ENCODE data around the gene KLF15. TPM values are rescaled to one million over a fixed set of nuclear protein-coding genes. Genes with fewer than 3 reads are reported as not detected.
A peak's percentile ranks its signal among the peaks of the same experiment; 100 is the strongest.

KLF15 gene
- total and polyA plus RNA-seq, 7 experiments from 2014 or later = 0.57 to 0.81 TPM; not detected in 5

- H3K36me3 ChIP-seq (ENCODE audit: control insufficient read depth in 2 of 3, insufficient read depth in 3 of 3, low read length in 3 of 3) = no peaks in the 10 kb centered on the region
- H3K4me3 ChIP-seq (ENCODE audit: low read length) = no peak overlapping the region
- DNase-seq (peak in 1 of 9 donors; percentile 19), ATAC-seq (no peak)
- H3K27me3 Mint-ChIP-seq = peaks cover 0 to 17% (median 13%) of the 10 kb centered on the region in 5 donors
- H3K9me3 Mint-ChIP-seq = no peaks in the 10 kb centered on the region
- H3K9me3 ChIP-seq (ENCODE audit: control insufficient read depth in 2 of 3, low read length in 3 of 3) = no peaks in the 10 kb centered on the region
- intact Hi-C loops (cut with micrococcal nuclease) = no loop called here
- peaks cover 0 to 3% (median 0%) of the 10 kb centered on the region in 7 donors for H3K4me1 Mint-ChIP-seq
- ChIA-PET CTCF (no interaction called here), POLR2A (no interaction called here)
- no peak overlapping the region for H3K27ac Mint-ChIP-seq
- H3K4me1 ChIP-seq (ENCODE audit: control insufficient read depth in 2 of 2, insufficient read depth in 2 of 2, low read length in 2 of 2) = no peaks in the 10 kb centered on the region
- H3K36me3 Mint-ChIP-seq = no peaks in the 10 kb centered on the region
- no peak overlapping the region for H3K27ac ChIP-seq (ENCODE audit: low read depth, low read length)
- no peak overlapping the region for H3K4me3 Mint-ChIP-seq
- no peaks in the 10 kb centered on the region for H3K27me3 ChIP-seq (ENCODE audit: control insufficient read depth in 2 of 2, insufficient read depth in 2 of 2, low read length in 2 of 2)
Measured at GRCh38 chr3:126343649-126344035, 13.6 kb downstream of the KLF15 start.

GRCh38 chr3:126342991-126343648, 14.1 kb downstream of the KLF15 start:
- Histone ChIP-seq H3K9me3 (ENCODE audit: control insufficient read depth in 2 of 3, low read length in 3 of 3) (no peaks in the 10 kb centered on the region), H3K4me1 (ENCODE audit: control insufficient read depth in 2 of 2, insufficient read depth in 2 of 2, low read length in 2 of 2) (no peaks in the 10 kb centered on the region), H3K4me3 (ENCODE audit: low read length) (no peak overlapping the region), H3K27ac (ENCODE audit: low read depth, low read length) (no peak overlapping the region), H3K36me3 (ENCODE audit: control insufficient read depth in 2 of 3, insufficient read depth in 3 of 3, low read length in 3 of 3) (no peaks in the 10 kb centered on the region), H3K27me3 (ENCODE audit: control insufficient read depth in 2 of 2, insufficient read depth in 2 of 2, low read length in 2 of 2) (no peaks in the 10 kb centered on the region)
- H3K9me3 Mint-ChIP-seq = no peaks in the 10 kb centered on the region
- H3K4me1 Mint-ChIP-seq = peaks cover 0 to 3% (median 0%) of the 10 kb centered on the region in 7 donors
- H3K27ac Mint-ChIP-seq = no peak overlapping the region
- ChIA-PET CTCF (no interaction called here), POLR2A (no interaction called here)
- H3K36me3 Mint-ChIP-seq = no peaks in the 10 kb centered on the region
- H3K4me3 Mint-ChIP-seq = no peak overlapping the region
- DNase-seq (peak in 1 of 9 donors; percentile 3), ATAC-seq (no peak)
- intact Hi-C loops (cut with micrococcal nuclease) = no loop called here
- H3K27me3 Mint-ChIP-seq = peaks cover 0 to 18% (median 17%) of the 10 kb centered on the region in 5 donors

GRCh38 chr3:126342211-126342610, 15.0 kb downstream of the KLF15 start:
- H3K4me3 ChIP-seq (ENCODE audit: low read length) = no peak overlapping the region
- Mint-ChIP-seq H3K27ac (no peak overlapping the region), H3K9me3 (peaks cover 0 to 3% (median 0%) of the 10 kb centered on the region in 11 donors), H3K27me3 (peaks cover 0 to 18% (median 13%) of the 10 kb centered on the region in 5 donors), H3K4me3 (no peak overlapping the region), H3K4me1 (peaks cover 0 to 3% (median 0%) of the 10 kb centered on the region in 7 donors), H3K36me3 (no peaks in the 10 kb centered on the region)
- no peaks in the 10 kb centered on the region for H3K4me1 ChIP-seq (ENCODE audit: control insufficient read depth in 2 of 2, insufficient read depth in 2 of 2, low read length in 2 of 2)
- H3K36me3 ChIP-seq (ENCODE audit: control insufficient read depth in 2 of 3, insufficient read depth in 3 of 3, low read length in 3 of 3) = no peaks in the 10 kb centered on the region
- DNase-seq (peak in 1 of 9 donors; percentile 2), ATAC-seq (no peak)
- H3K27me3 ChIP-seq (ENCODE audit: control insufficient read depth in 2 of 2, insufficient read depth in 2 of 2, low read length in 2 of 2) = no peaks in the 10 kb centered on the region
- intact Hi-C loops (cut with micrococcal nuclease) = no loop called here
- no peaks in the 10 kb centered on the region for H3K9me3 ChIP-seq (ENCODE audit: control insufficient read depth in 2 of 3, low read length in 3 of 3)
- ChIA-PET CTCF (no interaction called here), POLR2A (no interaction called here)
- no peak overlapping the region for H3K27ac ChIP-seq (ENCODE audit: low read depth, low read length)

GRCh38 chr3:126341755-126342150, 15.5 kb downstream of the KLF15 start:
- no peaks in the 10 kb centered on the region for H3K36me3 Mint-ChIP-seq
- no peaks in the 10 kb centered on the region for H3K4me1 ChIP-seq (ENCODE audit: control insufficient read depth in 2 of 2, insufficient read depth in 2 of 2, low read length in 2 of 2)
- H3K9me3 ChIP-seq (ENCODE audit: control insufficient read depth in 2 of 3, low read length in 3 of 3) = no peaks in the 10 kb centered on the region
- no peak overlapping the region for H3K27ac ChIP-seq (ENCODE audit: low read depth, low read length)
- H3K9me3 Mint-ChIP-seq = peaks cover 0 to 3% (median 0%) of the 10 kb centered on the region in 11 donors
- no peak for ATAC-seq
- H3K27me3 Mint-ChIP-seq = peaks cover 0 to 18% (median 13%) of the 10 kb centered on the region in 5 donors
- no peak overlapping the region for H3K4me3 Mint-ChIP-seq
- H3K27ac Mint-ChIP-seq = no peak overlapping the region
- no peak overlapping the region for H3K4me3 ChIP-seq (ENCODE audit: low read length)
- peaks cover 0 to 3% (median 0%) of the 10 kb centered on the region in 7 donors for H3K4me1 Mint-ChIP-seq
- H3K36me3 ChIP-seq (ENCODE audit: control insufficient read depth in 2 of 3, insufficient read depth in 3 of 3, low read length in 3 of 3) = no peaks in the 10 kb centered on the region
- no peak for DNase-seq
- intact Hi-C loops (cut with micrococcal nuclease) = no loop called here
- H3K27me3 ChIP-seq (ENCODE audit: control insufficient read depth in 2 of 2, insufficient read depth in 2 of 2, low read length in 2 of 2) = no peaks in the 10 kb centered on the region
- CTCF ChIA-PET = interaction anchor here (0.6 kb wide), 1 partner anchor 85 kb away, joined by 3 read pairs; no protein-coding TSS in a partner anchor
- POLR2A ChIA-PET = no interaction called here

- Histone ChIP-seq H3K9me3 (ENCODE audit: control insufficient read depth in 2 of 3, low read length in 3 of 3) (no peaks in the 10 kb centered on the region), H3K36me3 (ENCODE audit: control insufficient read depth in 2 of 3, insufficient read depth in 3 of 3, low read length in 3 of 3) (no peaks in the 10 kb centered on the region), H3K4me3 (ENCODE audit: low read length) (no peak overlapping the region), H3K4me1 (ENCODE audit: control insufficient read depth in 2 of 2, insufficient read depth in 2 of 2, low read length in 2 of 2) (no peaks in the 10 kb centered on the region), H3K27me3 (ENCODE audit: control insufficient read depth in 2 of 2, insufficient read depth in 2 of 2, low read length in 2 of 2) (no peaks in the 10 kb centered on the region), H3K27ac (ENCODE audit: low read depth, low read length) (no peak overlapping the region)
- CTCF ChIA-PET = interaction anchor here (0.6 kb wide), 1 partner anchor 85 kb away, joined by 3 read pairs; no protein-coding TSS in a partner anchor
- peaks cover 0 to 18% (median 13%) of the 10 kb centered on the region in 5 donors for H3K27me3 Mint-ChIP-seq
- H3K36me3 Mint-ChIP-seq = no peaks in the 10 kb centered on the region
- intact Hi-C loops (cut with micrococcal nuclease) = no loop called here
- peaks cover 0 to 3% (median 0%) of the 10 kb centered on the region in 11 donors for H3K9me3 Mint-ChIP-seq
- ATAC-seq (peak; percentile 4), DNase-seq (peak in 2 of 9 donors; percentile 0 to 14)
- H3K27ac Mint-ChIP-seq = no peak overlapping the region
- H3K4me3 Mint-ChIP-seq = no peak overlapping the region
- H3K4me1 Mint-ChIP-seq = peaks cover 0 to 3% (median 0%) of the 10 kb centered on the region in 7 donors
- POLR2A ChIA-PET = no interaction called here
Measured at GRCh38 chr3:126340943-126341754, 16.1 kb downstream of the KLF15 start.

- intact Hi-C loops (cut with micrococcal nuclease) = no loop called here
- ChIA-PET POLR2A (no interaction called here), CTCF (no interaction called here)
- Histone ChIP-seq H3K27ac (ENCODE audit: low read depth, low read length) (no peak overlapping the region), H3K9me3 (ENCODE audit: control insufficient read depth in 2 of 3, low read length in 3 of 3) (no peaks in the 10 kb centered on the region), H3K27me3 (ENCODE audit: control insufficient read depth in 2 of 2, insufficient read depth in 2 of 2, low read length in 2 of 2) (no peaks in the 10 kb centered on the region), H3K4me1 (ENCODE audit: control insufficient read depth in 2 of 2, insufficient read depth in 2 of 2, low read length in 2 of 2) (no peaks in the 10 kb centered on the region), H3K36me3 (ENCODE audit: control insufficient read depth in 2 of 3, insufficient read depth in 3 of 3, low read length in 3 of 3) (no peaks in the 10 kb centered on the region), H3K4me3 (ENCODE audit: low read length) (no peak overlapping the region)
- H3K36me3 Mint-ChIP-seq = no peaks in the 10 kb centered on the region
- ATAC-seq (no peak), DNase-seq (peak in 1 of 9 donors; percentile 1)
- H3K4me3 Mint-ChIP-seq = no peak overlapping the region
- no peak overlapping the region for H3K27ac Mint-ChIP-seq
- peaks cover 0 to 3% (median 0%) of the 10 kb centered on the region in 7 donors for H3K4me1 Mint-ChIP-seq
- peaks cover 0 to 18% (median 13%) of the 10 kb centered on the region in 5 donors for H3K27me3 Mint-ChIP-seq
- H3K9me3 Mint-ChIP-seq = peaks cover 0 to 3% (median 0%) of the 10 kb centered on the region in 11 donors
Measured at GRCh38 chr3:126340596-126340942, 16.6 kb downstream of the KLF15 start.
